ENCODE measurements around the gene SIGMAR1.
"Not testable (repeated sequence)": the region's sequence is repeated elsewhere in the genome, so short reads cannot be mapped to it uniquely, and the experiment has no call there.

Gene SIGMAR1

GRCh38 chr9:34654323-34655051 is 16.9 kb upstream of the SIGMAR1 start:
- no peak for DNase-seq (ENCODE audit: low read depth in 3 of 3)

- DNase-seq (ENCODE audit: low read depth in 3 of 3), result no peak
These were observed 15.8 kb upstream of the SIGMAR1 start for GRCh38 chr9:34653151-34654072.

- DNase-seq (ENCODE audit: low read depth in 3 of 3), result no peak
These were observed 15.0 kb upstream of the SIGMAR1 start for GRCh38 chr9:34652602-34653000.

GRCh38 chr9:34651876-34652601 is 14.5 kb upstream of the SIGMAR1 start, which contains the start of gene IL11RA:
Gene IL11RA, plus strand, starts transcription at chr9:34652185. Its CDS starts 3,033 bp downstream, at chr9:34655218.
- DNase-seq (ENCODE audit: low read depth in 3 of 3), result peak in 2 of 3 donors; percentile 58 to 60

- DNase-seq (ENCODE audit: low read depth in 3 of 3), result no peak
These were observed 13.7 kb upstream of the SIGMAR1 start for GRCh38 chr9:34651321-34651720.

- DNase-seq (ENCODE audit: low read depth in 3 of 3), result no peak
These were observed 13.2 kb upstream of the SIGMAR1 start for GRCh38 chr9:34650816-34651215.

GRCh38 chr9:34648673-34649072 is 11.1 kb upstream of the SIGMAR1 start:
- no peak for DNase-seq (ENCODE audit: low read depth in 3 of 3)

GRCh38 chr9:34647651-34648050 is 10.1 kb upstream of the SIGMAR1 start:
- DNase-seq (ENCODE audit: low read depth in 3 of 3), result no peak

- no peak for DNase-seq (ENCODE audit: low read depth in 3 of 3)
These were observed 9.5 kb upstream of the SIGMAR1 start for GRCh38 chr9:34647084-34647403.

GRCh38 chr9:34646211-34647083 is 8.9 kb upstream of the SIGMAR1 start, which contains the start of gene GALT:
Gene GALT, plus strand, starts transcription at chr9:34646675. Its CDS starts 30 bp downstream, at chr9:34646705.
- peak; percentile 95 to 99 (median 95) for DNase-seq (ENCODE audit: low read depth in 3 of 3)

- no peak for DNase-seq (ENCODE audit: low read depth in 3 of 3)
These were observed 7.3 kb upstream of the SIGMAR1 start for GRCh38 chr9:34644766-34645314.

GRCh38 chr9:34642679-34643078 is 5.1 kb upstream of the SIGMAR1 start:
- DNase-seq (ENCODE audit: low read depth in 3 of 3), result no peak

GRCh38 chr9:34639322-34639721 is 1.7 kb upstream of the SIGMAR1 start:
- not testable (repeated sequence) for DNase-seq (ENCODE audit: low read depth in 3 of 3)

- no peak for DNase-seq (ENCODE audit: low read depth in 3 of 3)
These were observed 505 bp upstream of the SIGMAR1 start for GRCh38 chr9:34638138-34638445.

GRCh38 chr9:34636791-34637355 is 714 bp downstream of the SIGMAR1 start:
- DNase-seq (ENCODE audit: low read depth in 3 of 3), result no peak

GRCh38 chr9:34635556-34635955 is 2.0 kb downstream of the SIGMAR1 start:
- no peak for DNase-seq (ENCODE audit: low read depth in 3 of 3)

GRCh38 chr9:34634551-34635248 is 2.9 kb downstream of the SIGMAR1 start:
- no peak for DNase-seq (ENCODE audit: low read depth in 3 of 3)

GRCh38 chr9:34633851-34634550 is 3.6 kb downstream of the SIGMAR1 start:
- DNase-seq (ENCODE audit: low read depth in 3 of 3), result peak; percentile 38 to 60 (median 57)

- DNase-seq (ENCODE audit: low read depth in 3 of 3), result no peak
These were observed 4.4 kb downstream of the SIGMAR1 start for GRCh38 chr9:34633166-34633565.
